Measurements from ENCODE around the gene MAST4. TPM values are rescaled to one million over a fixed set of nuclear protein-coding genes. Genes with fewer than 3 reads are reported as not detected.
"Not testable (repeated sequence)": the region's sequence is repeated elsewhere in the genome, so short reads cannot be mapped to it uniquely, and the experiment has no call there.

Gene MAST4
- total RNA-seq, 1 donor from 2014 or later, result 56.9 TPM

- Histone ChIP-seq H3K27me3 (ENCODE audit: low read depth) (no peaks in the 10 kb centered on the region), H3K27ac (no peak overlapping the region), H3K4me1 (no peaks in the 10 kb centered on the region), H3K9me3 (no peaks in the 10 kb centered on the region), H3K36me3 (no peaks in the 10 kb centered on the region), H3K4me3 (no peak overlapping the region)
- DNase-seq, result no peak
- intact Hi-C loops (cut with DNase I), result no loop called here
- no peak for TF ChIP-seq CTCF (IDR thresholded peaks at IDR 0.05)
- no peak for ATAC-seq
These were observed 97.8 kb downstream of the MAST4 start for GRCh38 chr5:66694036-66694435.

- H3K9me3 ChIP-seq; intact Hi-C loops (cut with DNase I); H3K4me1 ChIP-seq; H3K27ac ChIP-seq; H3K27me3 ChIP-seq (ENCODE audit: low read depth); DNase-seq; ATAC-seq; H3K4me3 ChIP-seq; H3K36me3 ChIP-seq: not testable (repeated sequence)
These were observed 99.6 kb downstream of the MAST4 start for GRCh38 chr5:66695840-66696239.

- ATAC-seq (peak; percentile 21 to 41), DNase-seq (no peak)
- Histone ChIP-seq H3K27ac (no peak overlapping the region), H3K9me3 (no peaks in the 10 kb centered on the region), H3K4me3 (no peak overlapping the region), H3K27me3 (ENCODE audit: low read depth) (no peaks in the 10 kb centered on the region), H3K36me3 (no peaks in the 10 kb centered on the region), H3K4me1 (no peaks in the 10 kb centered on the region)
- no peak for TF ChIP-seq CTCF (IDR thresholded peaks at IDR 0.05)
- intact Hi-C loops (cut with DNase I), result no loop called here
These were observed 101.8 kb downstream of the MAST4 start for GRCh38 chr5:66697796-66698564.

- Histone ChIP-seq H3K4me1 (peaks cover 8% of the 10 kb centered on the region), H3K36me3 (no peaks in the 10 kb centered on the region), H3K27me3 (ENCODE audit: low read depth) (no peaks in the 10 kb centered on the region), H3K9me3 (no peaks in the 10 kb centered on the region), H3K4me3 (no peak overlapping the region), H3K27ac (no peak overlapping the region)
- no peak for TF ChIP-seq CTCF (IDR thresholded peaks at IDR 0.05)
- no peak for DNase-seq
- intact Hi-C loops (cut with DNase I), result no loop called here
- no peak for ATAC-seq
These were observed 105.1 kb downstream of the MAST4 start for GRCh38 chr5:66701244-66701643.

- DNase-seq (no peak), ATAC-seq (no peak)
- no peak overlapping the region for H3K27ac ChIP-seq
- no peak for TF ChIP-seq CTCF (IDR thresholded peaks at IDR 0.05)
- H3K9me3 ChIP-seq, result no peaks in the 10 kb centered on the region
- intact Hi-C loops (cut with DNase I), result no loop called here
- peaks cover 8% of the 10 kb centered on the region for H3K4me1 ChIP-seq
- H3K36me3 ChIP-seq, result no peaks in the 10 kb centered on the region
- H3K4me3 ChIP-seq, result no peak overlapping the region
- no peaks in the 10 kb centered on the region for H3K27me3 ChIP-seq (ENCODE audit: low read depth)
These were observed 106.2 kb downstream of the MAST4 start for GRCh38 chr5:66702426-66702825.

GRCh38 chr5:66704790-66705425 lies 108.7 kb downstream of the MAST4 start:
- DNase-seq (no peak), ATAC-seq (no peak)
- no peak for TF ChIP-seq CTCF (IDR thresholded peaks at IDR 0.05)
- intact Hi-C loops (cut with DNase I), result no loop called here
- Histone ChIP-seq H3K27ac (no peak overlapping the region), H3K27me3 (ENCODE audit: low read depth) (no peaks in the 10 kb centered on the region), H3K9me3 (no peaks in the 10 kb centered on the region), H3K36me3 (no peaks in the 10 kb centered on the region), H3K4me1 (peaks cover 8% of the 10 kb centered on the region), H3K4me3 (no peak overlapping the region)
